OCI-LY7 (cell line): ENCODE measurements around the gene RXRG. TPM values are rescaled to one million over a fixed set of nuclear protein-coding genes. Genes with fewer than 3 reads are reported as not detected.

Source experiments
- BruUV-seq: library from RNA; stranded (reverse); fragments of 400-500 nt; replicated peaks from 2 replicates; lab custom pipeline; 2021; lab: Mats Ljungman, UMichigan
- CTCF ChIA-PET: fragments of 300-600 bp; sonication (Branson Sonifier 250); formaldehyde crosslinking; loops from one replicate; lab custom pipeline; 2022; ENCODE audit warnings: antibody characterized with exemption; ENCODE audit not compliant: unreplicated experiment; lab: Charles Lee
- POLR2A ChIA-PET: fragments of 300-600 bp; sonication (Branson Sonifier 250); formaldehyde crosslinking; loops from one replicate; lab custom pipeline; 2022; ENCODE audit warnings: antibody characterized with exemption; lab: Charles Lee
- DNase-seq: peaks from one replicate; pipeline ENCODE4 v3.0.0-alpha.2; 2015; ENCODE audit warnings: low spot score
- H2AFZ ChIP-seq: fragments of 200-600 bp; sonication (generic), shearing (Covaris generic); 2 replicates; pipeline ENCODE4 v1.6.1; 2014; ENCODE audit warnings: mild to moderate bottlenecking, antibody characterized with exemption, low read length, moderate library complexity
- H3K27ac ChIP-seq: fragments of 200-600 bp; sonication (generic); 2 replicates; pipeline ENCODE4 v1.5.1; 2014; ENCODE audit warnings: mixed run types, low read depth, mild to moderate bottlenecking, moderate library complexity, low read length, inconsistent platforms; ENCODE audit not compliant: poor library complexity, severe bottlenecking
- H3K36me3 ChIP-seq: fragments of 200-600 bp; sonication (generic); 2 replicates; pipeline ENCODE4 v1.6.1; 2014; ENCODE audit warnings: mild to moderate bottlenecking, antibody characterized with exemption, low read length, moderate library complexity, mixed read lengths; ENCODE audit not compliant: insufficient read depth
- H3K4me1 ChIP-seq: fragments of 200-600 bp; sonication (generic); 2 replicates; pipeline ENCODE4 v1.5.1; 2014; ENCODE audit warnings: mild to moderate bottlenecking, low read length; ENCODE audit not compliant: insufficient read depth, poor library complexity, severe bottlenecking
- H3K4me2 ChIP-seq: fragments of 200-600 bp; sonication (generic); 2 replicates; pipeline ENCODE4 v1.6.1; 2014; ENCODE audit warnings: mild to moderate bottlenecking, low read length
- H3K4me3 ChIP-seq: fragments of 200-600 bp; sonication (generic); 2 replicates; pipeline ENCODE4 v1.5.1; 2014; ENCODE audit warnings: mild to moderate bottlenecking, low read depth, low read length; ENCODE audit not compliant: poor library complexity, severe bottlenecking
- H3K79me2 ChIP-seq: fragments of 200-600 bp; sonication (generic); 2 replicates; pipeline ENCODE4 v1.6.1; 2016; ENCODE audit warnings: low read depth, mild to moderate bottlenecking, low read length, moderate library complexity, mixed read lengths; ENCODE audit not compliant: insufficient read depth
- H3K9me2 ChIP-seq: fragments of 200-600 bp; sonication (generic); 2 replicates; pipeline ENCODE4 v1.6.1; 2016; ENCODE audit warnings: mild to moderate bottlenecking, low read length, mixed read lengths; ENCODE audit not compliant: insufficient read depth
- H3K9me3 ChIP-seq: fragments of 200-600 bp; sonication (generic); 2 replicates; pipeline ENCODE4 v1.6.1; 2014; ENCODE audit warnings: mild to moderate bottlenecking, mixed run types, low read length, mixed read lengths
- H4K20me1 ChIP-seq: fragments of 200-600 bp; sonication (generic); 2 replicates; pipeline ENCODE4 v1.6.1; 2014; ENCODE audit warnings: mild to moderate bottlenecking, antibody characterized with exemption, low read length, moderate library complexity, mixed read lengths; ENCODE audit not compliant: insufficient read depth
- EZH2phosphoT487 ChIP-seq: fragments of 200-600 bp; sonication (generic); IDR thresholded peaks from 2 replicates; pipeline ENCODE4 v1.6.1; 2018; ENCODE audit warnings: low read depth, borderline replicate concordance, mild to moderate bottlenecking, mixed run types, antibody characterized with exemption, low read length, moderate library complexity, mixed read lengths
- intact Hi-C: fragments of 100-400 bp; cut with micrococcal nuclease; formaldehyde crosslinking; loops from one replicate; pipeline ENCODE4 v1.10.0; 2022; ENCODE audit not compliant: unreplicated experiment
- total RNA-seq, 2 experiments: library from RNA; depleted of rRNA in 1 of 2; stranded (reverse); fragments of >200 nt in 1 of 2; shearing (Covaris generic) in 1 of 2; gene quantifications; 2 replicates each; pipeline ENCODE4 v1.2.3, GENCODE V29; 2014 to 2022
- TF ChIP-seq, protein P1 (sequence below): fragments of 200-600 bp; sonication (generic); conservative IDR thresholded peaks from 2 replicates; pipeline ENCODE4 v1.5.1; 2014; ENCODE audit warnings: mild to moderate bottlenecking, antibody characterized with exemption, low read length, moderate library complexity, mixed read lengths

RXRG gene
- total RNA-seq, 2 experiments from 2014 or later = not detected

DNA sequence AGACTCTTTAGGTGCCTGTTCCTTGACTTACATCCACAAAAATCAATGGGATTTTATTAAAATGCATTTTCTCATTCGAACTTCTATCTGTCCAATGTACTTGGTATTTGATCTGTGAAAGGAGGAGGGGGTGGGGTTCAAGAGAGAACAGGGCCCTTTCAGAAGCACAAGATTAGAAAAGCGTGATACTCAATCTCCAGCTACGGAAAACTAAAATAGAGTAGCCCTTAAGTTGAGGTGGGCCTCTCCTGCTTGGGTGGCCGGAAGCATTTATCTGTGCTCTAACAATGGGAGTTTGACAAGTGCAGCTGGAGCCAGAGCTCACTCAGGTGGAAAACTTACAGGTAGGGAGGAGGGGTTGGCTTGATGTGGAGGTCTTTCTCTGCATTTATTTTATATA, 462 bp upstream of the RXRG start:
- BruUV-seq = no TSS peak

GRCh38 chr1:165443539-165444311, 1.2 kb downstream of the RXRG start:
- DNase-seq = no peak
- H3K9me3 ChIP-seq = no peaks in the 10 kb centered on the region
- no peaks in the 10 kb centered on the region for H3K4me1 ChIP-seq
- H3K4me3 ChIP-seq = no peak overlapping the region
- ChIA-PET CTCF (no interaction called here), POLR2A (no interaction called here)
- intact Hi-C loops = no loop called here
- H3K4me2 ChIP-seq = no peak overlapping the region
- H4K20me1 ChIP-seq = no peaks in the 10 kb centered on the region
- TF ChIP-seq EZH2phosphoT487 = no peak
- TF ChIP-seq, protein P1, sequence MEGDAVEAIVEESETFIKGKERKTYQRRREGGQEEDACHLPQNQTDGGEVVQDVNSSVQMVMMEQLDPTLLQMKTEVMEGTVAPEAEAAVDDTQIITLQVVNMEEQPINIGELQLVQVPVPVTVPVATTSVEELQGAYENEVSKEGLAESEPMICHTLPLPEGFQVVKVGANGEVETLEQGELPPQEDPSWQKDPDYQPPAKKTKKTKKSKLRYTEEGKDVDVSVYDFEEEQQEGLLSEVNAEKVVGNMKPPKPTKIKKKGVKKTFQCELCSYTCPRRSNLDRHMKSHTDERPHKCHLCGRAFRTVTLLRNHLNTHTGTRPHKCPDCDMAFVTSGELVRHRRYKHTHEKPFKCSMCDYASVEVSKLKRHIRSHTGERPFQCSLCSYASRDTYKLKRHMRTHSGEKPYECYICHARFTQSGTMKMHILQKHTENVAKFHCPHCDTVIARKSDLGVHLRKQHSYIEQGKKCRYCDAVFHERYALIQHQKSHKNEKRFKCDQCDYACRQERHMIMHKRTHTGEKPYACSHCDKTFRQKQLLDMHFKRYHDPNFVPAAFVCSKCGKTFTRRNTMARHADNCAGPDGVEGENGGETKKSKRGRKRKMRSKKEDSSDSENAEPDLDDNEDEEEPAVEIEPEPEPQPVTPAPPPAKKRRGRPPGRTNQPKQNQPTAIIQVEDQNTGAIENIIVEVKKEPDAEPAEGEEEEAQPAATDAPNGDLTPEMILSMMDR = no peak
- no peaks in the 10 kb centered on the region for H3K9me2 ChIP-seq
- H3K27ac ChIP-seq = no peak overlapping the region
- H2AFZ ChIP-seq = no peak overlapping the region
- no peaks in the 10 kb centered on the region for H3K36me3 ChIP-seq
- H3K79me2 ChIP-seq = no peaks in the 10 kb centered on the region
- BruUV-seq = no TSS peak

More for the DNA sequence above, 462 bp upstream of the RXRG start:
- no peaks in the 10 kb centered on the region for H3K9me2 ChIP-seq
- H2AFZ ChIP-seq = no peak overlapping the region
- H4K20me1 ChIP-seq = no peaks in the 10 kb centered on the region
- DNase-seq = no peak
- no peaks in the 10 kb centered on the region for H3K79me2 ChIP-seq
- no peak overlapping the region for H3K4me2 ChIP-seq
- ChIA-PET CTCF (no interaction called here), POLR2A (no interaction called here)
- no peaks in the 10 kb centered on the region for H3K36me3 ChIP-seq
- no peaks in the 10 kb centered on the region for H3K9me3 ChIP-seq
- H3K4me1 ChIP-seq = no peaks in the 10 kb centered on the region
- no peak overlapping the region for H3K27ac ChIP-seq
- no peak for TF ChIP-seq EZH2phosphoT487
- H3K4me3 ChIP-seq = no peak overlapping the region
- intact Hi-C loops = no loop called here

- BruUV-seq = no TSS peak
- intact Hi-C loops = no loop called here
- H3K27ac ChIP-seq = no peak overlapping the region
Measured at GRCh38 chr1:165442653-165443052, 2.3 kb downstream of the RXRG start.

More at GRCh38 chr1:165442653-165443052, 2.3 kb downstream of the RXRG start:
- Histone ChIP-seq H3K9me2 (no peaks in the 10 kb centered on the region), H3K79me2 (no peaks in the 10 kb centered on the region), H3K36me3 (no peaks in the 10 kb centered on the region), H3K9me3 (no peaks in the 10 kb centered on the region), H3K4me3 (no peak overlapping the region), H3K4me2 (no peak overlapping the region), H3K4me1 (no peaks in the 10 kb centered on the region), H4K20me1 (no peaks in the 10 kb centered on the region), H2AFZ (no peak overlapping the region)
- DNase-seq = no peak
- TF ChIP-seq, protein P1 = no peak
- TF ChIP-seq EZH2phosphoT487 = no peak
- ChIA-PET CTCF (no interaction called here), POLR2A (no interaction called here)
